A673 (cell line): ENCODE results near the gene HNRNPA3. TPM values are rescaled to one million over a fixed set of nuclear protein-coding genes. Genes with fewer than 3 reads are reported as not detected.

ENCODE experiments used
- BruUV-seq: library from RNA; stranded (reverse); fragments of 400-500 nt; replicated peaks from 2 replicates; lab custom pipeline; 2021; lab: Mats Ljungman, UMichigan
- CTCF ChIA-PET: fragments of 300-600 bp; sonication (Branson Sonifier 250); formaldehyde crosslinking; loops from one replicate; lab custom pipeline; 2022; ENCODE audit warnings: antibody characterized with exemption; lab: Charles Lee
- POLR2A ChIA-PET: fragments of 300-600 bp; sonication (Branson Sonifier 250); formaldehyde crosslinking; loops from one replicate; lab custom pipeline; 2022; ENCODE audit warnings: antibody characterized with exemption; ENCODE audit not compliant: low non-redundant PET; lab: Charles Lee
- DNase-seq: peaks from one replicate; pipeline ENCODE4 v3.0.0-alpha.2; 2015; ENCODE audit warnings: low spot score
- H3K27ac ChIP-seq: fragments of 200-600 bp; sonication (generic); 2 replicates; pipeline ENCODE4 v1.5.1; 2016; ENCODE audit warnings: mixed run types, low read depth, mild to moderate bottlenecking, mixed read lengths, antibody characterized with exemption, low read length; ENCODE audit not compliant: poor library complexity, severe bottlenecking
- H3K27me3 ChIP-seq: fragments of 200-600 bp; sonication (generic); replicated peaks from 2 replicates; pipeline ENCODE4 v1.6.1; 2017; ENCODE audit warnings: mixed run types, low read depth, mild to moderate bottlenecking, mixed read lengths, antibody characterized with exemption, low read length; ENCODE audit not compliant: insufficient read depth, poor library complexity
- H3K36me3 ChIP-seq: fragments of 200-600 bp; sonication (generic); 2 replicates; pipeline ENCODE4 v1.6.1; 2016; ENCODE audit warnings: mixed run types, mild to moderate bottlenecking, mixed read lengths, antibody characterized with exemption, low read length; ENCODE audit not compliant: insufficient read depth, poor library complexity, severe bottlenecking
- H3K4me1 ChIP-seq: fragments of 200-600 bp; sonication (generic); 2 replicates; pipeline ENCODE4 v1.6.1; 2017; ENCODE audit warnings: mixed run types, mild to moderate bottlenecking, mixed read lengths, antibody characterized with exemption, low read length; ENCODE audit not compliant: insufficient read depth, poor library complexity, severe bottlenecking
- H3K4me3 ChIP-seq: fragments of 200-600 bp; sonication (generic); 2 replicates; pipeline ENCODE4 v1.5.1; 2016; ENCODE audit warnings: low read depth, mixed run types, mild to moderate bottlenecking, mixed read lengths, low read length; ENCODE audit not compliant: poor library complexity, severe bottlenecking
- H3K9me3 ChIP-seq: fragments of 200-600 bp; sonication (generic); 2 replicates; pipeline ENCODE4 v1.6.1; 2016; ENCODE audit warnings: mixed run types, low read depth, mild to moderate bottlenecking, mixed read lengths, antibody characterized with exemption, low read length; ENCODE audit not compliant: poor library complexity, severe bottlenecking
- CTCF ChIP-seq: fragments of 300-800, 200-600 bp; sonication (generic); conservative IDR thresholded peaks from 2 replicates; pipeline ENCODE4 v1.5.1; 2017; ENCODE audit warnings: low read depth, mild to moderate bottlenecking, antibody characterized with exemption, low read length, moderate library complexity, mixed read lengths
- EZH2 ChIP-seq: fragments of 200-600 bp; sonication (generic); IDR thresholded peaks from 2 replicates; pipeline ENCODE4 v1.6.1; 2017; ENCODE audit warnings: borderline replicate concordance, low read depth, mild to moderate bottlenecking, mixed read lengths, antibody characterized with exemption, low read length; ENCODE audit not compliant: poor library complexity, severe bottlenecking
- intact Hi-C: fragments of 100-400 bp; cut with micrococcal nuclease; formaldehyde crosslinking; loops from one replicate; pipeline ENCODE4 v1.10.0; 2022; ENCODE audit not compliant: unreplicated experiment
- total RNA-seq: library from RNA; stranded (reverse); gene quantifications from 2 replicates; pipeline ENCODE4 v1.2.3, GENCODE V29; 2021

Gene HNRNPA3
- total RNA-seq, 1 experiment from 2014 or later = 462 TPM

GRCh38 chr2:177211169-177211568 is 1.4 kb upstream of the HNRNPA3 start:
- H3K4me3 ChIP-seq = peak overlapping the region; percentile 69
- H3K27ac ChIP-seq = peak overlapping the region; percentile 99
- H3K4me1 ChIP-seq = peaks cover 24% of the 10 kb centered on the region
- TF ChIP-seq CTCF (no peak), EZH2 (no peak)
- ChIA-PET CTCF (interaction anchor here (0.5 kb wide), 1 partner anchor 559 kb away, joined by 3 read pairs; no protein-coding TSS in a partner anchor), POLR2A (interaction anchor here (0.8 kb wide), 1 partner anchor 75 kb away, joined by 3 read pairs; no protein-coding TSS in a partner anchor)
- no peaks in the 10 kb centered on the region for H3K9me3 ChIP-seq
- H3K27me3 ChIP-seq = no peaks in the 10 kb centered on the region
- H3K36me3 ChIP-seq = peaks cover 25% of the 10 kb centered on the region
- intact Hi-C loops = no loop called here
- no TSS peak for BruUV-seq
- no peak for DNase-seq

- Histone ChIP-seq H3K9me3 (no peaks in the 10 kb centered on the region), H3K4me3 (peak overlapping the region; percentile 69), H3K36me3 (peaks cover 30% of the 10 kb centered on the region), H3K27me3 (no peaks in the 10 kb centered on the region), H3K4me1 (peaks cover 21% of the 10 kb centered on the region), H3K27ac (peak overlapping the region; percentile 99)
- no peak for DNase-seq
- ChIA-PET POLR2A (interaction anchor here (0.8 kb wide), 1 partner anchor 75 kb away, joined by 3 read pairs; no protein-coding TSS in a partner anchor), CTCF (interaction anchor here (0.5 to 0.6 kb wide), 2 partner anchors 47 to 560 kb away, joined by 3 read pairs; no protein-coding TSS in a partner anchor)
- TF ChIP-seq EZH2 = no peak
- TF ChIP-seq CTCF = no peak
- BruUV-seq = TSS peak; percentile 94
- intact Hi-C loops = loop anchor here (2.0 kb wide), 1 partner anchor 53 kb away; the partner anchor contains the start of gene NFE2L2
Measured at GRCh38 chr2:177211576-177212105, 953 bp upstream of the HNRNPA3 start.

GRCh38 chr2:177212891-177213856 is 580 bp downstream of the HNRNPA3 start:
- TSS peak; percentile 15 for BruUV-seq
- H3K27me3 ChIP-seq = no peaks in the 10 kb centered on the region
- peaks cover 45% of the 10 kb centered on the region for H3K36me3 ChIP-seq
- TF ChIP-seq CTCF = no peak
- no peak for TF ChIP-seq EZH2
- intact Hi-C loops = loop anchor here (2.0 kb wide), 1 partner anchor 52 kb away; the partner anchor contains the start of gene NFE2L2
- H3K4me1 ChIP-seq = peaks cover 22% of the 10 kb centered on the region
- POLR2A ChIA-PET = no interaction called here
- H3K9me3 ChIP-seq = no peaks in the 10 kb centered on the region
- DNase-seq = peak; percentile 95
- CTCF ChIA-PET = no interaction called here
- H3K4me3 ChIP-seq = peak overlapping the region; percentile 69
- H3K27ac ChIP-seq = peak overlapping the region; percentile 99
